ENCODE measurements around the gene STK39.

The STK39 gene

GRCh38 chr2:168182550-168183249, 64.7 kb downstream of the STK39 start:
- no peak for DNase-seq

DNA sequence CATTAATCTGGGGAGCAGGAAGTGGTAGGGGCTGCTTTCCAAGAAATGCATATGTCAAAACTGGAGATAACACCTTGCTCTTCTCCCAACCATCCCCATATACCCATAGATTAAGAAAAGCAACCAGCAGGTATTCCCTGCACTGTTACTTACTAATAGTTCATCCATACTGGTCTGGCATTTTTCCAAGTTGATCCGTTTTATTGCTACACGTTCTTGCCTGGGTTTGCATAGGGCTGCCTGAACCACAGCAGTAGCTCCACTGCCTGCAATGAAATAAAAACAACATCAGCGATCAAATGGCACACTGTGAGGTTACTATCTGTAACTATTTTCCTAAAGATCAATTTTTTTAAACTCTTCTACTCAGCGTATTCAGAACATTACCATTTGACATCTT, 65.6 kb downstream of the STK39 start:
- no peak for DNase-seq

DNA sequence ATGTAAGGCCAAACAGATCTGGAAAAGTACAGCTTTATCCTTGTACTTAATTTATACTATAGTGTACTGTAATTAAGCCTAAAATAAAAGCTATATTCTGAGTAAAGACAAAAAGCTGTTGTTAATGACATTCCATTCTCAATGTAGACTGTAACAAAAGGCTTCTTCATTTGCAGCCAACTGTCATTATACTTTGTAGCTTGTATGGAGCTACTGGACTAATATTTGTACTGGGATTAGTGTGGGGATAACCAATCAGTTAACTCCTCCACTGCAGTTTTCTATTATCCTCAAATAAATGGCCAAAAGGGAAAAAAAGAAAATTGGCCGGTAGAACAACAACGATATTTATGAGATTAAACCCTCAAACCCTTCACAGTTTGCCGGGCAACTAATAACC, 66.5 kb downstream of the STK39 start:
- no peak for DNase-seq

GRCh38 chr2:168180483-168180882, 66.9 kb downstream of the STK39 start:
- no peak for DNase-seq

DNA sequence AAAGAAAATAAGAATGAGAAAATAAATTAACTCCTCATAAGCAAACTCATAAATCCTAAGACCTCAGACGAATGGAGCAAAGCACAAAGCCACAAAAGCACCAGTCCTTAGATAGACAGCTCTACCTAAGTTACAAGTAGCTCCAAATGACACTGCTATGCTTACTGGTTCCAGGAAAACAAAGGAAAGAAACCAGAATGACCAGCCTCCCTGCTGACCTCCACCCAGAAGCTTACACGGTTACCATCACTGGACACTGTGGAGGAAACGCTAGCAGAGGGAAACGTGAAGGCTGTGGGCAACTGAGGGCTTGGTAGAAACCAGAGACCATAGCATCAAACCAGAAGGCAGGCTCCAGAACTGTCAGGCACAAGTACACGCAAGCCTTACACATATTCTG, 67.8 kb downstream of the STK39 start:
- no peak for DNase-seq

- DNase-seq, result no peak
These were observed 68.7 kb downstream of the STK39 start for GRCh38 chr2:168178520-168179324.

DNA sequence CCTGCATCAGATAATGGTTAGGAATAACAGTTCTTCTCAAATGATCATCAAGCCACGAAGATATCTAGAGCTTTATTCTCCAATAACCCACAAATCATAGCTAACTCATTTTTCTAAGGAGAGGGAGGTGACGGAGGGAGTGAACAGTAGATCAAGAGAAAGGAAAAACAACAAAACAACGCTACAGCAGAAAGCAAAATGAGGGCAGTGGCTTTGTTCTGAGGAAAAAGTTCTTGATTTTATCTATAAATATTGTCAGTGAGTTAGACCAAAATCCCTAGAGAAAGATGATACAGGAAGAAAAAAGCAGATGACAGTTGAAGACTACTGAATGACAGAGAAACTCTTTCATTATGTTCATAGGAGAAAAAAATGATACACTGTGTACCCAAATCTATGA, 71.0 kb downstream of the STK39 start:
- no peak for DNase-seq

- DNase-seq, result no peak
These were observed 71.9 kb downstream of the STK39 start for GRCh38 chr2:168175469-168175868.

DNA sequence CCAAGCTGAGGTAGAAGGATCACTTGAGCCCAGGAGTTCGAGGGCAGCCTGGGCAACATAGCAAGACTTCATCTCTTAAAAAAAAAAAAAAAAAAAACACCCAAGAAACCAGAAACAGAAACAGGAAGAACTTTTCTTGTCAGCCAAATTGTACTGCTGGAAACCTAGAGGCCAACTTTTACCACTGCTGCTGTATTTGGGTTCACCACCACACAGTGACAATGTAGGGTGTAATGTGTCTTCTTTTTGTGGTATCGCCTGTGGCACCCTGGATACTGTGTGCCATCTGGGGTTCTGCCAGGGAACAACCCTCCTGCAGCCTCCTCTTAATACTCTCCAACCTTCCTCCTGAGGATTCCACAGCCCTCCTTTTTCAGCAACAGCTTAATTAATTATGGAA, 72.6 kb downstream of the STK39 start:
- DNase-seq, result no peak

DNA sequence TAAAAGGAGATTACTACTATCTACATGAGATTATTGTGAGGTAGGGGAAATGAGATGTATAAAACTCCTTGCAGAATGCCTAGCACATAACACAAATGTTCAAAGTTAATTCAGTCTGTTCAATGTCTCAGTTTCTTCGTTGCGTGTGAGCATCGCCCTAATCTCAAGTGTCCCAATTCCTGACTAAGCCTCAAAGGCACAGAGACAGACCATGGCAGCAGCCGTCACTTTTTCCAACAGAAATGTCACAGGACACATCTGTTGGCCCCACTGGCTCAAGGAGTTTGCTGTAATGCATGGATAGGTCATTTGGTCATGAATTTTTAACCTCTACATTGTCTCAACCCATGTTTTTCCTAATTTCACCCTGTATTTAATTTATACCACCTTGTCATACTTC, 75.3 kb downstream of the STK39 start:
- no peak for DNase-seq

GRCh38 chr2:168171059-168171762, 76.2 kb downstream of the STK39 start:
- no peak for DNase-seq

DNA sequence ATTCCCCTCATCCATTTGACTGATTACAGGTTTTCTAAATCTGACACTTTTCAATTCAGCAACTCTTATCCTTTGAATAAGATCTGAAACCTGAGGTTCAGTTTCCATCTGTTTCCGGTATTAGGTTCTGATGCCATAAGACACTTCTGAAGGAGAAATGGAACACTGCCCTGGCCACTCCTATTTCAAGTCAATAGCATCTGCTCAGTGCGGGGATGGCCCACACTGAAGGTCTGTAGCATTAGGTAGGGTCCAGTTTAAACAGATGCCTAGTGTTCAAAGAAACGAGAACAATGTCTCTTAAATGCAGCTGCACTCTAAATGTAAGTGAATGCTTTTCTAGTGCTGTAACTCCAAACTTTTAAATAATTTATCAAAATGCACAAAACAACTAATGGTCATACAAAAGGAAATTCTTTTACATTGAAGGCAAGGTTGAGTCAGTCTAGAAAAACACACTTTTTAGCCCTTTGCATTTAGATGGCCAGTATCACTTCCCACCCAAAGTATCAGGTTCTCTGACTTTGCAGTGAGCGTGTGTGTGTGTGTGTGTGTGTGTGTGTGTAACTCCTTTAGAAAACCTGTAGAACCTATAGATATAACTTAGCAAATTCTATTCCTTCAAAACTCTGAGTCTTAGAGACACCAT, 78.2 kb downstream of the STK39 start:
- no peak for DNase-seq

GRCh38 chr2:168167511-168168263, 79.7 kb downstream of the STK39 start:
- no peak for DNase-seq

DNA sequence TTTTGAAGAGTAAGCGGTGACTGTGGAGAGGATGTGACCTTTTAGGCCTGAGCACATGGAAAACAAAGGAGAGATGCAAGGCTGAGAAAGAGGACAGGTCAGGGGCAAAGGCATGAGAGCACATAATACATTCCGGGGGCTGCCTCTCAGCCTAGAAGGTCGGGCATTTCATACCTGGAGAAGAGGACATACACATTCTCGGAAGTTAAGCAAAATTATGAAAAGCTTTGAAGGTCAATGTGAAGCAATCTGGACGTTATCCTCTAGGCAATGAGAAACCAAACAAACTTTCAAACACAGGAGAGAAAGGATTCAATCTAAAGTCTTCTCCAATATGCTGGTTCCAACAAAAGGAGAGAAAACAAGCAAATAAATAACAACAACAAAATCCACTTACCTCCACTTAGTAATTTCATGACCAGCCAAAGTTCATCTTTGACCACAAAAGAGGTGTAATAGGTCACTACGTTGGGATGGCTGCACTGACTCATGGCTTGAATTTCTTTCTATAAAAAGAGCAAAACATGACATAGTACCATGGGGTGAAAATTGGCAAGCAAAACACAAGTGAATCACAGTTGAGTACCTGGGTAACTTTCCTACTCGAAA, 80.4 kb downstream of the STK39 start:
- DNase-seq, result no peak

DNA sequence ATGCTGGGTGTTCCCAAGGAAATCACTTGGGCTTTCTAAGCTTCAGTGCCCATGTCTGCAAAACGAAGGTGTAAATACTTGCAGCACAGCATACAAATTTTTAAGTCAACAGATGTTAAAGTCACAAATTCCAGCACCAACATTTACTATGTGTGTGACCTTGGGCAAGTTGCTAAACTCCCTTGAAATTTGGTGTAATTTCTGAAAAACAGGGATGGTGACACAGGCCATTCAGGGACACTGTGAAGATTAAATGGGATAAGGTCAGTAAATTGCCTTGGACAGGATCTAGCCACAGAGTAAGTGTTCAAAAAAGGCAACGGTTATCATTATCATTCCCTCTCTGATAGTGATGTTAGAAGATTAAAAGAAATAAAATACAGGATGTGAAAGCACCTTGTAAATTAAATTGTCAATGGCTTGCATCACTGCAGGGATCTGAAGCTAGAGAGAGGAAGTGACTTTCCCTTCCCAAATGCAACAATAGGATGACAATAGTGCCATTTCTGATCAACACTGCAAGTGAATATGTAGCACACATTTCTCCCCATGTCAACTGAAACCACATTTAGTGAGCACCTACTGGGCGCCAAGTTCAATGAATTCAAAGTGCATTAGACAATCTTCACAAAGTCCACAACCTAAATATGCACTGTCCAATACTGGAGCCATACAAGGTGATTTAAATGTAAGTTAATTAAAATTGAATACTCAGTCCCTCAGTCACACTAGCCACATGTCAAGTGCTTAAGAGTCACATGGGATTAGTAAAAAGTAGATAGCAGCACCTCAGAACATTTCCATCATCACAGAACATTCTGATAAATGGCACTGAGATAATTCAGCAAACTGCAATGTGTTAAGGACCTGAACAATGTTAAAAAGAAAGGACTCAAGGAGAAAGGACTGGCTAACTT, 81.2 kb downstream of the STK39 start:
- no peak for DNase-seq

- DNase-seq, result no peak
These were observed 82.0 kb downstream of the STK39 start for GRCh38 chr2:168165397-168165796.

GRCh38 chr2:168160897-168161296, 86.5 kb downstream of the STK39 start:
- DNase-seq, result peak; percentile 9

GRCh38 chr2:168159754-168160585, 87.4 kb downstream of the STK39 start:
- DNase-seq, result no peak

DNA sequence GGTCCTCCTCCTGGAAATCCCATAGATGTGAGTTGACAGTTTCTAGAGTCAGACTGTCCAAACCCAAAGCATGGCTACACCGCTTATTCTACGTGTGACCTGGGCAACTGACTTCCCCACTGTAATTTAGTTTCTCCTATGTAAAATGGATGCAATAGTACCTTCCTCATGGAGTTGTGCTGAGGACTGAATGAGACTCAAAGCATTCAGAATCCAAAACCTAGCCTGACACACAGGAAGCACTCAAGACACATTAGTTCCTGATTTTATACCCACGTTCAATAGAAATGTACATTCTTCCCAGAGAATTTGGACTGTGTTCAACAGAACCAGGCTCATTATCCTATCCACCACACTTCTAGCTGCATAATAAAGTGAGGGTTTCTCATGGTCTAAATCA, 88.8 kb downstream of the STK39 start:
- no peak for DNase-seq

DNA sequence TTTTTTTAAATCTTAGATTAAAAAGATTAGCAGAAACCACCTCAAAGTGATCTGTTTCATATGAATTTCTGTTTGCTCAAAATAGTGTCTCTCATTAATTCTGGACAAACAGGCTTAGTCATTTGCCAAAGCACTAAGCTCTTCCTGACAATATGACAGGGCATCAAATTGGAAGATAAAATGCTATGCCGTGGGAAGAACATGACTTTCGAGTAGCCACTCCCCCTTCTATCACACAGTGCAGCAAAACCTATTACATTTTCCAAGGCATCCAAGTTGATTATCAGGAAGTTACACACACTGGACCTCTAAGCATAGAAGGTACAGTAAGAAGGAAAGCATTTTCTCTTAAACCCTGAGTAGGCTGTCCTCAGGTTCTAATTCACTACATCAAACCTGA, 89.5 kb downstream of the STK39 start:
- no peak for DNase-seq

All from CD4-positive, alpha-beta T cell treated with Interleukin-6 for 4 hours (primary cell).